Activated CD8-positive, alpha-beta memory T cell treated with anti-CD3 and anti-CD28 coated beads for 1 hour (primary cell): Measurements from ENCODE around the gene KNCN.

Experiments used
- DNase-seq, 2 donors: peaks; one replicate each; pipeline ENCODE4 v3.0.0-alpha.2; 2020; ENCODE audit warnings: low read depth in 1 of 2; ENCODE audit errors: extremely low read depth in 1 of 2

Gene KNCN

DNA sequence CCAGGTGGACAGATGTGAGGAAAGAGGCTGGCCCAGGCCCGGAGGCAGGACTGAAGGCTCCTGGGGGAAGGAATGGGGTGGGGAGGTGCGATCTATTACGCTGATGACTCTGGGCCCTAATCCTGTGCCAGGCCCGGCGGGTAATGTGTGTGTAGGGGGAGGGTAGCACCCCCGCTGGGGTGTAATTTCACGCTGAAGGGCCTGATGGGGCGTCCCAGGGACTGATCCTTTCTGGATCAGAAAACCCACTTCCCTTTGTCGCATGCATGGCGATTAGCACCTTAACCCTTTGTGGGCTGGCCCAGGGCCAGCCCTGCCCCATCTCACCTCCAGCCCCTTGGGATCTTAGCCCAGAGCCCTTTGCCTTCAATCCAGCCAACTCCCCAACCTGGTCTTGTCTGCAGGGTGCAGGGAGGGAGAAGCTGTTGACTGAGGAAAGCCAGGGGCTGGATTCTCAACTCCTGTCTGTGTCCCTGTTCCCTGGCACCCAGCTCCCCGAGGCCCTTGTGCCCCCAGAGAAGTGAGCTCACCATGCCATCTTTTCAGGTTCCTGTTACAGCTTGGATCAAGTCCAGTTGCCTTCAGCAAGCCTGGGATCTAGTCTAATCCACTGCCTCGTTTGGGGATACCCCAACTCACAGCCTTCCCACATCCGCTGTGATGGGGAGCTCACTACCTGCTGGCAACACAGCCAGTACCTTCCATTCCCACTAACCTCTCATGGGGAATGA, 26.0 kb downstream of the KNCN start:
- no peak for DNase-seq

DNA sequence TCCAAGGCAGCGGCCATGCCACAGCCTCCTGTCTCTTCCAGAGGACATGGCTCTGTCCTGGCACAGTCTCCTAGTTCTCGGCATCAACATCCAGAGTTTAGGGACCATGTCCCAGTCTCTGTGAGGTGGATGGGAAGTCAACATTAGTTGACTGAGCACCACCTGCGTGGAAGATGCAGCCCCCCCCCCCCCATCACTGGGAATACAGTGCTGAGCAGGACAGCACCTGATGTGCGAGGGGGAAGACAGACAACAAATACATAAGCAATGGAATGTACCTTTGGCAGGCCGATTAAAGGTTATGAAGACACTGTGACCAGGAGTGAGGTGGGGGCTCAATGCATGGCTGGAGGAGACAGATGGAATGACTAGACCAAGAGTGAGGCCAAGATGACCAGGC, 26.6 kb downstream of the KNCN start:
- no peak for DNase-seq

DNA sequence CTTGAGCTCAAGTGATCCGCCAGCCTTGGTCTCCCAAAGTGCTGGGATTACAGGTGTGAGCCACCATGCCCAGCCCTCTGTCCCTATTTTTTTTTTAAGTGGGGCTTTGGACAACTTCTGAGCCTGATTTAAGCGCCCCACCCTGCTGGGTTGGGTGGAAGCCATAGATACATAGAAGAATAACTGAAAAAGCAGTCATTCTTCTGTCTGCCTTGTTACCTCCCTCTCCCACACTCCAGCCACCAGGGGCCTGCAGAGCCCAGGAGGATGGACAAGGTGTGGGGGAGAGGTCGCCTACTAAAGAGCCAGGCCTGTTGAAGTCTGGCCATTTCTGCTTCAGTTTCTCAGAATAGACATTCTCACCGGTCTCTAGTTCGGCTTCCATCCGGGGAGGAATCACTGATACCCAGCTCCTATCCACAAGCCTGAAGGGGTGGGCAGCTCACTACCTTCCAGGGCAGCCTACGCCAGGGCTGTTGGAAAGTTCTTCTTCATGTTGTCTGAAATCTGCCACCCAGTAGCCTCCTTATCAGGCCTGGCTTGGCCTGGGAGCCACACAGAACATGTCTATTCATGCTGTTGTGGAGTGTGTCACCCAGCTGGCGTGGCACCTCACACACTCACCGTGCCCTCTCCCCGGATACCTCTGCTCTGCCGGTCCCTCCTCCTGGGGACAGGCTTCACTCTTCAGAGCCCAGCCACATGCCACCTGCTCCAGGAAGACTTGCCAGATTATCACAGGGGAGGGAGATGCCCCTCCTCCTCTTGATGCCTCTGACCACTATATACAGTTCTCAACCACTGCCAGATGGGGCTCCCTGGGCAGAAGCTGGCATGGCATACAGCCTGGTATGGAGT, 27.7 kb downstream of the KNCN start:
- DNase-seq: no peak

DNA sequence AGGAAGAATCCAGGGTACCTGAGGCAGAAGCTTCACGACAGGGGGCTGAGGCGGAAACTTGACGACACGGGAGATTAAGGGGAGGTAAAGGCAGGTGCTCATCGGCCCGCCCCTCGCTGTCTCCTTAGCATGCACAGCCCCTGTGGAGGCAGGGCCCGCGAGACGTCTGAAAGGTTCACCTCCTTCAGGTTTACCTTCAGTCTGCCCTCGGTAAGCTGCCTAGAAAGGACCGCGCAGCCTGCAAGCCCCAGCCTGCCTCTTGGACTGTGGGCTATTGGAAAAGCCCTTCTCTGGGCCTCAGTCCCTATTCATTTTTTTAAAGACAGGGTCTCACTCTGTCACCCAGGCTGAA, 28.5 kb downstream of the KNCN start:
- no peak for DNase-seq

DNA sequence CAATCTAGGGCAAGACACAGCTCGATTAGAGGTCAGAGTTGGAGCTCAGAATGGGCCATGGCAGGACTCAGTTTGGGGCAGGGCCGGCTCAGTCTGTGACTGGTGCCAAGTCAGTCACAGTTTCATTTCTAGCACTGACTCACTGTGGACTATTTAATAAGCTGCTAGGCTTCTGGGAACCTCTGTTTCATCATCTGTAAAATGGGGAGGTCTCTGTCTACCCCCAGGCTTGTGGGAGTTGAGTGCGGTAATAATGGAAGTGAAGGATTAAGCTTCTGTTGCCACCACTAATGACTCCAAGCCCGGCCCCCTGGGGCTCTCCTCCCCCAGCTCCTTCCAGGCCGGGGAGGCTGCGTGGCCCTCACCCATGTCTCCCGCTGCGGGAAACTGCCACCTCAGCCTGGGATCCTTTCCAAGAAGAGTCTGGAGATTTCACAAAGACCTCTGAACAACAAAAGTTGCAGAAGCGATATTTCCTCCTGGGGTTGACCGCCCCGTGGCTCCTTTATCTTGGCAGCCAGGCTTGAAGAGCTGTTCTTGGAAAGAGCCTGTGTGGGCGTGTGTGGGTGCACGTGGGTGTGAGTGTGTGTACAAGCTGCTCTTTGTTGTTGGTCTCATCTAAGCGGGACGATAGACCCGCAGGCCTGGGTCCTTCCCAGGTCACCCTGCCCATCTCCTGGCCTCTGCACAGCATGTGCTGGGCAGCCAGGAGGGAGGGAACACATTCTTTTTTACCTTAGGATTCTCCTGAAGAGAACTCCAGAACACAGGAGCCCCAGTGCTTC, 29.1 kb downstream of the KNCN start:
- DNase-seq: no peak

DNA sequence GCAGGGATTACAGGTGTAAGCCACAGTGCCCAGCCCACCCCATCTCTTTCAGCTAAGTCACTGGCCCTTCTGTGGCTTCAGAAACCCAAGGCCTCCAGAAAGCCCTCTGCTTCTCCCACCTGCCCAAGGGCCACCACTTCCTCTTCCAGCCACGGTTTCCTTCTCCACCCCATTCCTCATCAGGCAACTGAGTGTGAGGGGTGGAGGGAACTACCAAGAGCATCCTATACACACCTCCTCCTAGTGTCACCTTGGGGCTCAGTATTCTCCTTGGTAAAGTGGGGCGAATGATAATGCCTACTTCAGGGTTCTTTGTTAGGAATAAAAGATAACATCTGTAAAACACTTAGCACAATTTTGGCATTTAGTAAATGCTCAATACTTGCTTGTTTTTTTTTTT, 30.0 kb downstream of the KNCN start:
- no peak for DNase-seq

DNA sequence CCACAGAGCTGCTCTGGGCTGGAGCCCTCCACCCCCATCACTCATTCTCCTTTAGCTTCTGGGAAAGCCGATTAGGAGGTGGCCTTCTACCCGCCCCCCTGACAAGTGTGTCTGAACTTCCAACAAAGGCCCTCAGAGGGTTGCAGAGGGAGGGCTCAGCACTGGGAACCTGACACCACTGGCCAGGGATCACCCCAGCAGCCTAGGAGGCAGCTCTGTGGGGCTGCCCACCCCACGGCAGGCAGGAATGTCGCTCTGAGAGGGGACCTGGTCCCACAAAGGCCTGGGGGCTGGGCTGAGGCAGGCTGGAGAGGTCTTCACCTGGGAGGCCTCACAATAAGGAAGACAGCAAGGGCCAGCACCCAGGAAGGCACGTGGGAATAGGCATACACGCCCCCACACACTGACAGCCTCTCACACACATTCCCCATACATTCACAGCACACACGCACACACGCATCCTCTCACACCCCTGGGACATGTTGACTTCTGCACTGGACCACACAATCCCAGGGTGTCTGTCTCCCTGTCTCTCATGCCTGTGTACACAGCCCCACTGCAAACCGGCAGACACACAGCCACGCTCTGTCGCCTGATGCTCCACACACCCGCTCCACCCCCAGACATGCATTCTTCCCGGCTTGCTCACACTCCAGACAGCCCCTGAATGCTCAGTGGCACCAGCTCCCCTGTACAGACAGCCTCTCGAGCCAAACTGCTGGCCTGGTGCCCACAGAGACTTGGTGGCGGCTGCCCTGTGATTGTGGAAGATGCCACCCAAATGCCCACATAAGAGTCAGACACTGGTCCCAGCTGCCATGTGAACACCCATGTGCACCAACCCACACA, 31.2 kb downstream of the KNCN start:
- DNase-seq: no peak

DNA sequence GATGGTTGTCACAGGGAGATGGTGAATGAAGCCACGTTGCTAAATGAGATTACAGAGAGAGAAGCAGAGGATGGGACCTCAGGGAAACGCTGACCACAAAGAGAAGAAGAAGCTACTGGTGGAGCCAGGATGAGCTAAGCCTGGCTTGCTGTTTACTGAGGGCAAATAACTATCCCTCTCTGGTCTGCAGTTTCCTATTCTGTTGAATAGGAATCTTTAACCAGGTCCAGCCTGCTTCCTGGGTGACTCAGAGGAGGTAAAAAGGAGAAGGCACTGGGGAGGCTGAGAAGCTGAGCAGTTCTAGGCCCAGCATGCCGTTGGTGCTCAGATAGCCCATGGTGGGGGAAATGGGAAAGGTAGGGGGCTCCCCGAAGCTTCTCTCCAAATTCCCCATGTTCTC, 32.2 kb downstream of the KNCN start:
- DNase-seq: no peak

DNA sequence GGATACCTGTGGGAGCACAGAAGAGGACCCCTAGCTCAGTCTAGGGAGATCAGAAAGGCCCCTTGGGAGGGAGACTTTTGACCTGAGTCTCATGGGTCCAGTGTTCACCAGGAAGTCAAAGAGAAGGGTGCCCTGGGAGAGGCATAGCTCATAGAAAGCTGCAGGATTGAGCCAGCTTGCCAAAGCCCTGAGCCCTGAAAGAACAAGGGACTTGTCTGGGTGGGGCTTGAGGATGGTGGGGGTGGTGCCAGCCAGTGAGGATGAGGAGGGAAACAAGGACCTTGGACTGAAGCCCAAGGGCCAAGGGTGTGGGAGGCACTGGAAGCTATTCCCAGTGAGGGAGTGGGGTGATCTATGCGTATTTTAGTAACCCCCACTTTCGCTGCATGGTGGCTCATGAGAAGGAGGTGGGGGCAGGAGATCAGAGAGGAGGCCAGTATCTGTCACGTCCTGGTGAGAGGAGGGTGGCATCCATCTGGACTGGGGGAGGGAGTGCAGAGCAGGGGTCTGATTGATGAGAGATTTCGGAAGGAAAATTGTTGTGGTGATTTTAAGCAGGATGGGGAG, 33.4 kb downstream of the KNCN start:
- no peak for DNase-seq

DNA sequence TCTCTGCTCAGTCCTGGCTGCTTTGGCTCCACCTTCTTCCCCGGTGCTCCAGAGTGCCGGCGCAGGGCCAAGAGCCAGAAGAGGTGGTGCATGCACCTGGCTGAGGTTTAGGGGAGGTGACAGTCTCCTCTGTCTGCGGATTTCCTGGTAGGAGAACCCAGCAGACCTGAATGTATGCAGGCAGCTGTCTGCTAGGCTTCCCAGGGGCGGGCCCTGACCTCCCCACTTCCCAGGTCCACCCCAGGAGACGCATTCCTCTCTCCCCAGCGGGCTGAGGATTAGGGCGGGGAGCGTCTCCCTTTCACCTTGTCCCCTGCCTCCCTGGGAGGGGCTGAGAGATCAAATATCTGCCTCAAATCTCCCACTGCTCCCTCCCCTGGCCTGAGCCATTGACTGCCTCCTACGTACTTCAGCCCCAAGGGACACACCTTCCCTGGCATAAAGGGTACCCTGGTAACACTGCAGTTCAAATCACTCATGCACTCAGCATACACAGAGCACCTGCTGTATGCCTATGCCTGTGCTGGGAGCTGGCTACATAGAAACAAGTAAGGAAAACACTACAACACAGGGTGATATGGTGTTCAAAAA, 34.3 kb downstream of the KNCN start:
- no peak for DNase-seq

DNA sequence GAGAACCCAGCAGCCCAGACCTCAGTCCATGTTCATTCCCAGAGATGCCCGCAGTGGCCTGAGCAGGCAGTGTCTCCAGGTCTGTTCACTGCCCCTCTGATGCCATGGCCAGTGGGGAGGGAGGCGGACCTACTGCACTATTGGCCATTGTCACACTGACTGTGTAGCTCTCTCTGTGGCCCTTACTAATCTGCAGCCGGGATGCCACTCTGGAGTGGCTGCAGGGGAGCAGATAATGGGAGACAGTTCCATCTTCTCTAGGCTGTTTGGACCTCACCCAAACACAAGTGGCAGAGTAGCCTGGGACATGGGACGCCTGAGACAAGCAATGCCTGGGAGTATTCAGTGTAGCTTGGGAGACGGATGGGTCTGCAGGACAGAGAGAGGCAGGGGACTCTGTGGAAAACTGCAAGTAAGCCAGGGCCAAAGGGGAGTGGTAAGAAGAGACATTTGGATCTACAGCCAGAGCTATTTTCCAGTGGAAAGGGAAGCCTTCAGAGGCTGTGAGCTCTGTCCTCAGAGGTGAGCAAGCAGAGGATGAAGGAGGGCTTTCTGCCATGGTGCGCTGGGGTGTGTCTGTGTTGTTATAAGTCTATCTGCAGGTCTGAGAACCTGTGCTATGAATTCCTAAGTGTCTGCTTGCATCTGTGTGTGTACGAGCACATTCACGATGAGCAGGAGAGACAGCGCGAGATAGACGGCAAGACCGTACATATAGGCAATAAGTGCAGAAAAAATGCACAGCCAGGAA, 35.1 kb downstream of the KNCN start:
- no peak for DNase-seq

DNA sequence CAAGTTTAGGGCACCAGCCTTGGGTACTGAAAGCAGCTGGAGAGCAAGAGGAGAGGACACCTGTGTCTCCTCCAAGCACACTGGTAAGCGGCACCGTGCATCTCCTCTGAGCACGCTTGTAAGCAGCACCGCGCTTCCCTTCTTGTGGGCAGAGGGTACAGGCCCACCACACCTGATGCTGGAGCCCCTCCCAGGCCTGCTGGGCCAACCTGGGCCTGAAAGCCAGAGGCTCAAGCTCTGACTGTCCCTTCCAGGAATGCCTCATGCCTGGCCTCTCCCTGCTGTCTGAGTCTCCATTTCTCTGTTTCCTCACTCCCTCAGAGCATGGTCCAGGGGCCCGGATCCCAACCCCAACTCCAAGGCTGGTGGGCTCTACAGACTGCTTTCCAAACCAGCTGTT, 35.9 kb downstream of the KNCN start:
- DNase-seq: no peak

DNA sequence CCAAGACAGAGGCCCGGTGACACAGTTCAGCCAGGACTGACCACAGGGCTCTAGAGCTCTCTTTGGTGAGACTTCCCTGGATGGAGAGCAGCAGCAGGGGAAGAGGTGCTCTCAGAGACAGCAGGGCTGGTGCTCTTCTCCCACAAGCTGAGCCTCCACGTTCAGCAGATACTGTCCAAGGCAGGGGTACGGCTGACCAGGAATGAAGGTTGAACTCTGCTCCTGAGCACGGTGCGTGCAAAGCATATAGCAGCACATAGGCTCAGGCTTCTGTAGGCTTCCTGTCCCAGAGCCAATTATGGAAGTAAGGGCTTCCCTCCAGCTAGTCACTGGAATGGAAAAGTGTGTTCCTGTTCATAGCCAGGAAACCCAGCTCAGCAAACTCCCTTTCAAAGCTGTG, 37.9 kb downstream of the KNCN start:
- DNase-seq: no peak

DNA sequence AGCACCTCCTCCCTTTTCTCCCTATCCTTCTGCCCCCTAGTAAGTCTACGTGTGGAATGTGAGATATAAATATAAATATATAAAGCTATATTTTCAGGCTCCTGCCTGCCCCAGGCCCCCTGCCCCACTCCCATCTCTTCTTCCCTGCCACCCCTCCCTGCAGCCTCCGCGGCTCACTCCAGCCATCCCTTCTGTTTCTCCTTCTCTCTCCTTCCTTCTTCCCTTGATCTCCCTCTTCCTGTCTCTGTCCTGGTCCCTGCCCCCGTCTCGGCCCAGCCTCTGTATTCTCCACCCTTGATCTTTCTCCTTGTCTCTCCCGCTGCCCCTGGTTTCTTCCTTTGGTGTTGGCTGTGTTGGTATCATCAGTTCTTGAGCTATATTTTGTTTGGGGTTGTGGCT, 38.7 kb downstream of the KNCN start:
- DNase-seq: no peak

DNA sequence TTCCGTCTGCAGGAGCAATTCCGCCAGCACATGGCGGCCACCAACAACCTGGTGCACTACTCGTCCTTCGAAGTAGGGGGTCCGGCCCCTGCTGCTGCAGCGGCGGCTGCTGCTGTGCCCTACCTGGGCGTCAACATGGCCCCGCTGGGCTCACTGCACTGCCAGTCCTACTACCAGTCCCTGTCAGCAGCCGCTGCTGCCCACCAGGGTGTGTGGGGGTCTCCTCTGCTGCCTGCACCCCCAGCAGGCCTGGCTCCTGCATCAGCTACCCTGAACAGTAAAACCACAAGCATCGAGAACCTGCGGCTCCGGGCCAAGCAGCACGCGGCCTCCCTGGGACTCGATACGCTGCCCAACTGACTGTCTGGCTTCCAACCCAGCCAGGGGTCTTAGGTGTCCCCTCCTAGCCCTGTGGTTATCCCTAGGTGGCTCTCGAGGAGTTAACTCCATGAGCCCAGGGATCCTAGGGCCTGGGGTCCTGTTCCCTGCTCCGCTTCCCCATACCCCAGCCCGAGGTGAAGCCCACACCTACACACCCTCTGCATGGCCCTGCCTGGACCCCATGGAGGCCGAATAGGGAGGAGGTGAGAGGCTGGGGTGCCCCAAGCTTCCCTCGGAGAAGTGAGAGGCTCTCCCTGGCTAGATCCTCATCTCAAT, 39.2 kb downstream of the KNCN start:
- DNase-seq: no peak

DNA sequence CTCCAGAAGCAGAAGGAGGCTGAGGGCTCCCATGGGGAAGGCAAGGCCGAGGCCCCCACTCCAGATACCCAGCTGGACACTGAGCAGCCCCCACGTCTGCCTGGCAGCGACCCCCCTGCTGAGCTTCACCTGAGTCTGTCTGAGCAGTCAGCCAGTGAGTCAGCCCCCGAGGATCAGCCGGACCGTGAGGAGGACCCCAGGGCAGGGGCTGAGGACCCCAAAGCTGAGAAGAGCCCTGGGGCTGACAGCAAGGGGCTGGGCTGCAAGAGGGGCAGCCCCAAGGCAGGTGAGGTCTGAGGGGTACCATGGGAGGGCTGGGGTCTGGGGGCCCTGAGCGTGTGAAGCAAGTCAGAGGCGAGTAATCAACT, 40.5 kb downstream of the KNCN start:
- no peak for DNase-seq

DNA sequence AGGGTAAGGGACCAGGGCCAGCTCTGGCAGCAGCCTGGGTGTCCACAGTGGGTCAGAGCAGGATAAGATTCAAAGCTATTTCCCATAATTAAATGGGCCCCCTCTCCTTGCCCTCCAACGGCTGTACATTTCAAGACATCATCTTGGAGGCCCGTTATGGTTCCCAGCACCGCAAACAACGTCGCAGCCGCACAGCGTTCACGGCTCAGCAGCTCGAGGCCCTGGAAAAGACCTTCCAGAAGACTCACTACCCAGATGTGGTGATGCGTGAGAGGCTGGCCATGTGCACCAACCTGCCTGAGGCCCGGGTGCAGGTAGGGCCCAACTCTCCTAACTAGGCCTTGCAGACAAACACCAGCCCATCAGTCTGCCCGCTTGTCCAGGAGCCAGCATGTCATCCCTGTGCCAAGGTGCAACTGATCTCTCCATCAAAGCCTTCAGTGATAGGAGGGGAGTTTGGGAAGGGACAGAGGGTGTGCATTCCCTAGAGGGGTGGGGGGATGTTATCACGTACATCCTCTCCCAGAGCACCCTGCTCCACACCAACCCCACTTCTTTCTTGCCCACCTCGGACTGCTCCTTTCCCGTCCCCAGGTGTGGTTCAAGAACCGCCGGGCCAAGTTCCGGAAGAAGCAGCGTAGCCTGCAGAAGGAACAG, 41.0 kb downstream of the KNCN start:
- no peak for DNase-seq

DNA sequence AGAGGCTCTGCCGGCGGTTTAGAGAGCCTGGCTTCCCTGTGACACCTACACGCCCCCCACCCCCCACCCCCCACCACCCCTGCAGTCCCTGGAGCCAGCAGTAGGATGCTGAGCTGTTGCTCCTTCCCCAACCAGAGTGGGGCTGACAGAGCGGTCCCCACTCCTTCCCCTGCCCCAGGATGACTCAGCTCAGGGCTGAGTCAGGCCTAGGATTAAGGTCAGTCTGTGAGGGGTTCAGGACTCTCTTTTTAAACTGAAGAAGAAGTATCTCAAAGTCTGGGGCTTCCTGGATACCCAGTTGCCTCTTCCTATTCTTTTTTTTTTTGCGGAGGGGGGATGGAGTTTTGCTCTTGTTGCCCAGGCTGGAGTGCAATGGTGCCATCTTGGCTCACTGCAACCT, 42.7 kb downstream of the KNCN start:
- no peak for DNase-seq
